K562 (cell line): ENCODE measurements around the gene DYNLT3. TPM values are rescaled to one million over a fixed set of nuclear protein-coding genes. Genes with fewer than 3 reads are reported as not detected.

Source experiments
- ATAC-seq: fragments of 200-7000 bp; cut with Tn5 transposase; 3 replicates; pipeline ENCODE4 v1.9.1; 2020; ENCODE audit warnings: moderate library complexity
- BruUV-seq: library from RNA; stranded (reverse); fragments of 400-500 nt; replicated peaks from 2 replicates; lab custom pipeline; 2021; lab: Mats Ljungman, UMichigan
- CTCF ChIA-PET: fragments of 300-600 bp; formaldehyde crosslinking; extraction: SDS; loops from one replicate; lab custom pipeline; 2021; ENCODE audit warnings: low intra/inter-chr PET ratio; lab: Yijun Ruan, JAX
- POLR2A ChIA-PET: fragments of 300-600, 350-650 bp; sonication (Branson Sonifier 250); formaldehyde crosslinking; extraction: SDS; loops from one replicate; lab custom pipeline; 2021; ENCODE audit warnings: antibody characterized with exemption, inconsistent platforms; lab: Yijun Ruan, JAX
- DNase-seq, 4 experiments: peaks; one replicate each; pipeline versions ENCODE4 v3.0.0 to v3.0.0-alpha.2; 2011 to 2018; ENCODE audit warnings: low spot score in 3 of 4, mixed read lengths in 3 of 4; ENCODE audit errors: extremely low read depth in 1 of 4
- FAIRE-seq: peaks from 2 replicates; lab custom pipeline; 2011; peaks lifted over from hg19 to GRCh38; lab: Jason Lieb, UNC
- H2AFZ ChIP-seq: 2 replicates; pipeline ENCODE4 v1.6.0; 2011; ENCODE audit warnings: low read depth, low read length, control low read depth, inconsistent platforms
- H3K27ac ChIP-seq: fragments of 200-600 bp; 3 replicates; pipeline ENCODE4 v1.8.0; 2011; ENCODE audit warnings: low read depth, mild to moderate bottlenecking, control low read depth, inconsistent platforms, low read length, moderate library complexity, mixed read lengths; ENCODE audit errors: extremely low read depth
- H3K27me3 ChIP-seq, 2 experiments: fragments of 300-600 bp in 1 of 2; 2 replicates in 1 of 2; 3 replicates in 1 of 2; pipeline versions ENCODE4 v1.6.0 to v1.8.0; 2011; ENCODE audit warnings: inconsistent platforms in 2 of 2, low read length in 2 of 2, mild to moderate bottlenecking in 1 of 2, mixed read lengths in 1 of 2, moderate library complexity in 1 of 2; ENCODE audit not compliant: control insufficient read depth in 2 of 2, insufficient read depth in 2 of 2
- H3K36me3 ChIP-seq: fragments of 300-600 bp; 3 replicates; pipeline ENCODE4 v1.8.0; 2011; ENCODE audit warnings: mild to moderate bottlenecking, low read length, inconsistent platforms; ENCODE audit not compliant: control insufficient read depth, insufficient read depth
- H3K4me1 ChIP-seq, 2 experiments: fragments of 200-600 bp in 1 of 2; replicated peaks in 1 of 2; 2 replicates in 1 of 2; 3 replicates in 1 of 2; pipeline versions ENCODE4 v1.5.1 to v1.8.0; 2011; ENCODE audit warnings: inconsistent platforms in 2 of 2, low read length in 2 of 2, mild to moderate bottlenecking in 1 of 2, mixed read lengths in 1 of 2, moderate library complexity in 1 of 2; ENCODE audit not compliant: control insufficient read depth in 2 of 2, insufficient read depth in 2 of 2
- H3K4me2 ChIP-seq: 2 replicates; pipeline ENCODE4 v1.6.1; 2011; ENCODE audit warnings: low read length, control low read depth, inconsistent platforms, mixed read lengths; ENCODE audit not compliant: insufficient read depth
- H3K4me3 ChIP-seq: fragments of 200-600 bp; sonication (generic), shearing (Covaris generic); 2 replicates; pipeline ENCODE4 v1.5.1; 2016; ENCODE audit warnings: control low read depth, inconsistent platforms
- H3K79me2 ChIP-seq: fragments of 200-600 bp; 3 replicates; pipeline ENCODE4 v1.8.0; 2011; ENCODE audit warnings: low read length, inconsistent platforms; ENCODE audit not compliant: control insufficient read depth, insufficient read depth
- H3K9ac ChIP-seq, 2 experiments: 2 replicates each; pipeline versions ENCODE4 v1.6.0 to v1.6.1; 2011; ENCODE audit warnings: low read depth in 2 of 2, low read length in 2 of 2, control low read depth in 1 of 2, inconsistent platforms in 1 of 2, mild to moderate bottlenecking in 1 of 2, mixed read lengths in 1 of 2; ENCODE audit not compliant: insufficient read depth in 1 of 2
- H3K9me1 ChIP-seq: one replicate; pipeline ENCODE4 v1.6.0; 2011; ENCODE audit warnings: inconsistent platforms, mild to moderate bottlenecking, low read length, moderate library complexity; ENCODE audit not compliant: control insufficient read depth, insufficient read depth
- H3K9me3 ChIP-seq: replicated peaks from 2 replicates; pipeline ENCODE4 v1.5.1; 2011; ENCODE audit warnings: low read depth, low read length, inconsistent platforms; ENCODE audit not compliant: control insufficient read depth, insufficient read depth
- H4K20me1 ChIP-seq: replicated peaks from 2 replicates; pipeline ENCODE4 v1.6.1; 2011; ENCODE audit warnings: low read length, inconsistent platforms, mixed read lengths; ENCODE audit not compliant: control insufficient read depth, insufficient read depth
- ATF3 ChIP-seq, 2 experiments: fragments of 450-650 bp in 1 of 2; sonication (generic) in 1 of 2; formaldehyde crosslinking in 1 of 2; IDR thresholded peaks in 1 of 2; conservative IDR thresholded peaks in 1 of 2; 2 replicates each; pipeline versions ENCODE4 v1.6.1 to v1.8.1; 2016 to 2023; ENCODE audit warnings: mild to moderate bottlenecking in 2 of 2, moderate library complexity in 2 of 2, inconsistent platforms in 1 of 2, missing genetic modification reagents in 1 of 2
- SAFB ChIP-seq: fragments of 200-400 bp; formaldehyde crosslinking; IDR thresholded peaks from 2 replicates; pipeline ENCODE4 v1.6.1; 2017; ENCODE audit warnings: low read depth, low read length, borderline replicate concordance
- ZNF197 ChIP-seq: fragments of 200-800 bp; sonication (Bioruptor generic); IDR thresholded peaks from 2 replicates; pipeline ENCODE4 v1.6.1; 2016; ENCODE audit warnings: low read depth, missing genetic modification characterization, missing compliant biosample characterization
- WGBS: fragments of 100-300 bp; shearing (Covaris generic); methylation state at CpG from one replicate; pipeline ENCODE4 v1.1.6; 2016; ENCODE audit warnings: low coverage, mixed read lengths; ENCODE audit not compliant: insufficient coverage; ENCODE audit errors: missing lambda C conversion rate; 5-methylcytosine and 5-hydroxymethylcytosine counted together
- in situ Hi-C: fragments of 300-500 bp; cut with MboI; formaldehyde crosslinking; loops from 4 replicates; pipeline ENCODE4 v1.15.0; 2018; ENCODE audit warnings: inconsistent platforms, mixed read lengths
- intact Hi-C: fragments of 100-400 bp; cut with micrococcal nuclease; formaldehyde crosslinking; loops from 2 replicates; pipeline ENCODE4 v1.14.2; 2022
- polyA plus RNA-seq, 8 experiments: library from polyadenylated mRNA; depleted of rRNA in 4 of 8; stranded (reverse) in 5 of 8; unstranded in 3 of 8; fragments of >200 nt; fragmentation: Nextera tagmentation in 2 of 8; fragmentation: Illumina TruSeq in 1 of 8; extraction: Ambion mirVana in 2 of 8; extraction: Trizol in 1 of 8; gene quantifications; 2 replicates each; pipeline versions ENCODE4 v1.2.1 to v1.2.3, GENCODE V29; 2011 to 2014; ENCODE audit warnings: inconsistent platforms in 1 of 8, missing spikeins in 1 of 8
- total RNA-seq, 7 experiments: library from RNA; depleted of rRNA in 6 of 7; stranded (reverse); fragments of >200 nt in 6 of 7; fragmentation: Illumina TruSeq in 2 of 7; extraction: Trizol in 2 of 7; gene quantifications; 2 replicates each; pipeline versions ENCODE4 v1.2.1 to v1.2.3, GENCODE V29; 2011 to 2021; ENCODE audit warnings: low replicate concordance in 1 of 7
- TF ChIP-seq, protein P1 (sequence below): fragments of 450-650 bp; IDR thresholded peaks from 2 replicates; pipeline ENCODE4 v1.6.1; 2018; ENCODE audit not compliant: partially characterized antibody

DYNLT3 gene
- total and polyA plus RNA-seq, 9 of the 15 experiments (the other 6 are each of a cell fraction or from before 2014, with no cell fraction given) = 4.5 to 17.5 (median 8.3) TPM

DNA sequence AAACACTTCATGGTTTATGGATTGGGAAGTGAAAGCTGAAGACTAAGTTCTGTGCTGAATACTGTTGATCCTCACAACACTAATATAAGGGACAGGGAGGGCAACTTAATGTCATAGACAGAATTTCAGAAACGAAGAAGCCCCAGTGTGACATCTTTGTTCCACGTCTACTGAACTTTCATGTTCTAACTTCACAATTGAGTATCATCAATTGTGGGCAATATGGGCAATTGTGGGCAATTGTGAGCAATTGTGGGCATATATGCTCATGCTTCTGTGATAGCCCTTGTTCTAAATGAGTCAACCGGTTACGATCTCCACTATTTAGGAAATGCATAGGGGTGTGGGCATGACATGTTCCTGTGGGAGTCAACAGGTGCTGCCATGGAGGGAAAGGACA, 33.8 kb downstream of the DYNLT3 start:
- Histone ChIP-seq H3K4me1 (no peaks in the 10 kb centered on the region; a peak in 1 of 5 replicates), H3K4me2 (no peak overlapping the region), H3K4me3 (no peak overlapping the region), H3K9ac (no peak overlapping the region), H3K79me2 (no peaks in the 10 kb centered on the region), H3K9me1 (no peaks in the 10 kb centered on the region), H4K20me1 (no peaks in the 10 kb centered on the region)
- in situ Hi-C loops = no loop called here
- intact Hi-C loops = no loop called here
- WGBS = 34% methylated on average over 4 of the region's 4 CpGs
- BruUV-seq = no TSS peak
- ChIA-PET POLR2A (no interaction called here), CTCF (no interaction called here)
- FAIRE-seq = no peak
- TF ChIP-seq ZNF197 (CRISPR knock-in tag) = no peak
- TF ChIP-seq, protein P1, sequence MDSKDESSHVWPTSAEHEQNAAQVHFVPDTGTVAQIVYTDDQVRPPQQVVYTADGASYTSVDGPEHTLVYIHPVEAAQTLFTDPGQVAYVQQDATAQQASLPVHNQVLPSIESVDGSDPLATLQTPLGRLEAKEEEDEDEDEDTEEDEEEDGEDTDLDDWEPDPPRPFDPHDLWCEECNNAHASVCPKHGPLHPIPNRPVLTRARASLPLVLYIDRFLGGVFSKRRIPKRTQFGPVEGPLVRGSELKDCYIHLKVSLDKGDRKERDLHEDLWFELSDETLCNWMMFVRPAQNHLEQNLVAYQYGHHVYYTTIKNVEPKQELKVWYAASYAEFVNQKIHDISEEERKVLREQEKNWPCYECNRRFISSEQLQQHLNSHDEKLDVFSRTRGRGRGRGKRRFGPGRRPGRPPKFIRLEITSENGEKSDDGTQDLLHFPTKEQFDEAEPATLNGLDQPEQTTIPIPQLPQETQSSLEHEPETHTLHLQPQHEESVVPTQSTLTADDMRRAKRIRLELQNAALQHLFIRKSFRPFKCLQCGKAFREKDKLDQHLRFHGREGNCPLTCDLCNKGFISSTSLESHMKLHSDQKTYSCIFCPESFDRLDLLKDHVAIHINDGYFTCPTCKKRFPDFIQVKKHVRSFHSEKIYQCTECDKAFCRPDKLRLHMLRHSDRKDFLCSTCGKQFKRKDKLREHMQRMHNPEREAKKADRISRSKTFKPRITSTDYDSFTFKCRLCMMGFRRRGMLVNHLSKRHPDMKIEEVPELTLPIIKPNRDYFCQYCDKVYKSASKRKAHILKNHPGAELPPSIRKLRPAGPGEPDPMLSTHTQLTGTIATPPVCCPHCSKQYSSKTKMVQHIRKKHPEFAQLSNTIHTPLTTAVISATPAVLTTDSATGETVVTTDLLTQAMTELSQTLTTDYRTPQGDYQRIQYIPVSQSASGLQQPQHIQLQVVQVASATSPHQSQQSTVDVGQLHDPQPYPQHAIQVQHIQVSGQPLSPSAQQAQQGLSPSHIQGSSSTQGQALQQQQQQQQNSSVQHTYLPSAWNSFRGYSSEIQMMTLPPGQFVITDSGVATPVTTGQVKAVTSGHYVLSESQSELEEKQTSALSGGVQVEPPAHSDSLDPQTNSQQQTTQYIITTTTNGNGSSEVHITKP = no peak
- TF ChIP-seq SAFB = no peak
- no peak for TF ChIP-seq ATF3 (IDR thresholded peaks at IDR 0.05)
- TF ChIP-seq ATF3 (CRISPR knock-in tag; conservative IDR thresholded peaks at IDR 0.05) = no peak
- TF ChIP-seq, all 486 proteins: peak for 0
- H2AFZ ChIP-seq = no peak overlapping the region
- no peak for ATAC-seq
- no peak overlapping the region for H3K27ac ChIP-seq
- DNase-seq = no peak
- H3K36me3 ChIP-seq = no peaks in the 10 kb centered on the region
- no peaks in the 10 kb centered on the region for H3K27me3 ChIP-seq
- no peaks in the 10 kb centered on the region for H3K9me3 ChIP-seq
